H9 (cell line): ENCODE measurements around the gene CABP7. TPM values are rescaled to one million over a fixed set of nuclear protein-coding genes. Genes with fewer than 3 reads are reported as not detected.

Source experiments
- DNase-seq: peaks from one replicate; pipeline ENCODE4 v3.0.0-alpha.2; 2017
- H2AFZ ChIP-seq: one replicate; pipeline ENCODE4 v1.6.1; 2013; ENCODE audit warnings: mild to moderate bottlenecking, low read length, control low read depth, moderate library complexity
- H2AK5ac ChIP-seq: 2 replicates; pipeline ENCODE4 v1.6.1; 2013; ENCODE audit warnings: low read length, control low read depth, mixed read lengths; ENCODE audit not compliant: insufficient read length
- H2BK120ac ChIP-seq: one replicate; pipeline ENCODE4 v1.6.1; 2013; ENCODE audit warnings: low read depth, mild to moderate bottlenecking, low read length, control low read depth, inconsistent platforms; ENCODE audit not compliant: poor library complexity, severe bottlenecking
- H2BK12ac ChIP-seq: 2 replicates; pipeline ENCODE4 v1.6.1; 2013; ENCODE audit warnings: low read length, control low read depth, mixed read lengths, low read depth; ENCODE audit not compliant: insufficient read length
- H2BK15ac ChIP-seq: 2 replicates; pipeline ENCODE4 v1.6.1; 2013; ENCODE audit warnings: low read depth, low read length, control low read depth
- H2BK20ac ChIP-seq: one replicate; pipeline ENCODE4 v1.6.1; 2013; ENCODE audit warnings: low read depth, mild to moderate bottlenecking, low read length, control low read depth, inconsistent platforms; ENCODE audit not compliant: poor library complexity, severe bottlenecking
- H2BK5ac ChIP-seq: 2 replicates; pipeline ENCODE4 v1.6.1; 2013; ENCODE audit warnings: low read length, control low read depth, mixed read lengths; ENCODE audit not compliant: insufficient read length
- H3K14ac ChIP-seq: 2 replicates; pipeline ENCODE4 v1.6.1; 2013; ENCODE audit warnings: low read length, control low read depth; ENCODE audit not compliant: insufficient read depth
- H3K18ac ChIP-seq: 2 replicates; pipeline ENCODE4 v1.6.1; 2013; ENCODE audit warnings: low read depth, mild to moderate bottlenecking, mixed read lengths, low read length, control low read depth; ENCODE audit not compliant: insufficient read length
- H3K23ac ChIP-seq: 2 replicates; pipeline ENCODE4 v1.6.1; 2013; ENCODE audit warnings: low read length, control low read depth, mixed read lengths, low read depth; ENCODE audit not compliant: insufficient read length
- H3K23me2 ChIP-seq: 2 replicates; pipeline ENCODE4 v1.6.1; 2013; ENCODE audit warnings: low read depth, mild to moderate bottlenecking, mixed read lengths, low read length, control low read depth; ENCODE audit not compliant: insufficient read length, poor library complexity, severe bottlenecking
- H3K27ac ChIP-seq: 2 replicates; pipeline ENCODE4 v1.5.1; 2013; ENCODE audit warnings: low read length, control low read depth, mixed read lengths, low read depth; ENCODE audit not compliant: insufficient read length
- H3K27me3 ChIP-seq: 2 replicates; pipeline ENCODE4 v1.6.1; 2013; ENCODE audit warnings: low read length, control low read depth, inconsistent platforms; ENCODE audit not compliant: insufficient read depth
- H3K4ac ChIP-seq: 2 replicates; pipeline ENCODE4 v1.6.1; 2013; ENCODE audit warnings: low read depth, mild to moderate bottlenecking, control low read depth, inconsistent platforms, low read length, moderate library complexity
- H3K4me1 ChIP-seq: 2 replicates; pipeline ENCODE4 v1.6.1; 2013; ENCODE audit warnings: low read length, control low read depth, inconsistent platforms; ENCODE audit not compliant: insufficient read depth
- H3K4me2 ChIP-seq: 2 replicates; pipeline ENCODE4 v1.6.1; 2013; ENCODE audit warnings: low read length, control low read depth, mixed read lengths; ENCODE audit not compliant: insufficient read length, insufficient read depth
- H3K56ac ChIP-seq: 2 replicates; pipeline ENCODE4 v1.6.1; 2013; ENCODE audit warnings: low read depth, mild to moderate bottlenecking, mixed read lengths, low read length, control low read depth; ENCODE audit not compliant: insufficient read length
- H3K79me1 ChIP-seq: 2 replicates; pipeline ENCODE4 v1.6.1; 2013; ENCODE audit warnings: low read depth, mild to moderate bottlenecking, moderate library complexity, low read length, control low read depth, inconsistent platforms; ENCODE audit not compliant: insufficient read depth, poor library complexity, severe bottlenecking
- H3K79me2 ChIP-seq: 2 replicates; pipeline ENCODE4 v1.6.1; 2013; ENCODE audit warnings: low read length, control low read depth, inconsistent platforms; ENCODE audit not compliant: insufficient read depth
- H3K9ac ChIP-seq: 2 replicates; pipeline ENCODE4 v1.6.1; 2013; ENCODE audit warnings: low read length, control low read depth, mixed read lengths; ENCODE audit not compliant: insufficient read length; ENCODE audit errors: extremely low read depth
- H3K9me3 ChIP-seq: one replicate; pipeline ENCODE4 v1.6.1; 2013; ENCODE audit warnings: low read depth, low read length, inconsistent platforms; ENCODE audit not compliant: control insufficient read depth
- H3T11ph ChIP-seq: one replicate; pipeline ENCODE4 v1.6.1; 2013; ENCODE audit warnings: mild to moderate bottlenecking, low read length, control low read depth, inconsistent platforms
- H4K20me1 ChIP-seq: one replicate; pipeline ENCODE4 v1.6.1; 2013; ENCODE audit not compliant: control insufficient read depth, insufficient read length, insufficient read depth
- H4K5ac ChIP-seq: 2 replicates; pipeline ENCODE4 v1.6.1; 2013; ENCODE audit warnings: low read depth, mild to moderate bottlenecking, mixed read lengths, low read length, control low read depth; ENCODE audit not compliant: insufficient read length
- H4K8ac ChIP-seq: replicated peaks from 2 replicates; pipeline ENCODE4 v1.6.1; 2013; ENCODE audit warnings: low read length, control low read depth, mixed read lengths, low read depth; ENCODE audit not compliant: insufficient read length
- H4K91ac ChIP-seq: 2 replicates; pipeline ENCODE4 v1.6.1; 2013; ENCODE audit warnings: low read depth, mild to moderate bottlenecking, moderate library complexity, mixed read lengths, low read length, control low read depth; ENCODE audit not compliant: insufficient read length
- H3K27ac Mint-ChIP-seq, 3 experiments: 2 replicates in 2 of 3; 3 replicates in 1 of 3; pipeline ENCODE4 v1.8.0; 2020 to 2021; ENCODE audit warnings: mixed read lengths in 3 of 3, mild to moderate bottlenecking in 1 of 3, moderate library complexity in 1 of 3
- H3K27me3 Mint-ChIP-seq: 2 replicates; pipeline ENCODE4 v1.8.0; 2021; ENCODE audit warnings: low read depth, mild to moderate bottlenecking, moderate library complexity, mixed read lengths
- H3K36me3 Mint-ChIP-seq, 3 experiments: 2 replicates in 2 of 3; 3 replicates in 1 of 3; pipeline ENCODE4 v1.8.0; 2020 to 2021; ENCODE audit warnings: low read depth in 3 of 3, mixed read lengths in 3 of 3; ENCODE audit not compliant: insufficient read depth in 1 of 3
- H3K4me1 Mint-ChIP-seq, 2 experiments: 2 replicates each; pipeline ENCODE4 v1.8.0; 2020; ENCODE audit warnings: mixed read lengths in 2 of 2
- H3K4me3 Mint-ChIP-seq, 2 experiments: 2 replicates in 1 of 2; 3 replicates in 1 of 2; pipeline ENCODE4 v1.8.0; 2020 to 2021; ENCODE audit warnings: mild to moderate bottlenecking in 2 of 2, mixed read lengths in 2 of 2, moderate library complexity in 1 of 2
- H3K9me3 Mint-ChIP-seq, 2 experiments: 2 replicates in 1 of 2; 3 replicates in 1 of 2; pipeline ENCODE4 v1.8.0; 2020; ENCODE audit warnings: mild to moderate bottlenecking in 2 of 2, mixed read lengths in 2 of 2, moderate library complexity in 1 of 2
- CTCF ChIP-seq: fragments of 200-600 bp; sonication (generic); conservative IDR thresholded peaks from 3 replicates; pipeline ENCODE4 v1.8.0; 2021; ENCODE audit warnings: antibody characterized with exemption, mild to moderate bottlenecking
- WGBS: extraction: QIAGEN DNeasy Blood & Tissue Kit; methylation state at CpG from one replicate; pipeline ENCODE4 v1.1.7; 2013; ENCODE audit warnings: missing lambda C conversion rate, low lambda C conversion rate, mixed read lengths; ENCODE audit not compliant: insufficient read length; ENCODE audit errors: extremely low coverage; 5-methylcytosine and 5-hydroxymethylcytosine counted together
- total RNA-seq: library from RNA; stranded (reverse); gene quantifications from 2 replicates; pipeline ENCODE4 v1.2.1, GENCODE V29; 2021

CABP7 gene
- total RNA-seq, 1 experiment from 2014 or later: 0.83 TPM

DNA sequence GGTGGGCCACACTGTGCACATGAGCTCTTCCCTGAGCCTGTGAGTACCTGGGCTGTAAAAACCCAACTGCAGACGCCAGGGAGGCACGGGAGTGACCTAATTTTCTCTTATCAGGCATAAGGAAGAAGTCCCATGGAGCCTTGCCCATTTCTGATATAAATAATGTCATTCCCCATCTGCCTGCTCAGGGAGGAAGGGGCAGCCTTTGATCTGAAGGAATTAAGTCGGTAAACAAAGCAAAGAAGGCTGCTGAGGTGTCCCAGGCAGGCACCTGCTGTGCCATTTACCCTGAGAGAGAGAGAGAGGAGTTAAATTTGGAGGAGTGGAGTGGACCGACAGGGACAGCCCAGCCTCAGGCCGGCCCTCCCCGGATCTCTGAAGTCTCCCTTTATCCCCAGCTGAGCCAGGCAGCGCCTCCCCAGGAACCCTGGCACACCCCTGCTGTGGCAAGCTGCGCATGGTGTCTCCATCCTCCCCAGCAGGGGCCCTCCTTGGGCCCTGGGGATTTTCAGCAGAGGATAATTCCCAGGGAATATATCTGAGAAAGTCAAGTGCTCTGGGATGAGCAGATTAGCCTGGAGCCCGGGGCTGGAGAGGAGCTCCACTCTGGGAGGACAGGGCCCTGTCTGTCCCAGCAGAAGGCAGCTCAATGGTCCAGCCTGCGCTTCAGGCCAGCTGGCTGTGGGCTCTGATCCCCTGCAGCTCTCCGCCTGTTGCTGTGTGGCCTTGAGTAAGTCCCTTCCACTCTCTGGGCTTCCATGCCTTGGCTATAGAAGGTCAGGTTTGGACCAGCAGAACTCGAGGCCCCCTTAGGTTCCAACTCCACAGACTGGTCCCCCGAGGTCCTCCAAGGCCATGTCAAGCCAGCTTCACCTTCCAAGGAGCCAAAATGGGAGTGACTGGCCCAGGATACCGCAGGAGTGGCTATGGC lies 17.5 kb upstream of the CABP7 start:
- H3K18ac ChIP-seq: no peak overlapping the region
- H4K91ac ChIP-seq: no peak overlapping the region
- H3K27me3 ChIP-seq: no peaks in the 10 kb centered on the region; the same call in 1 of the 2 replicates
- no peak overlapping the region for H2AFZ ChIP-seq
- no peak overlapping the region for H2BK15ac ChIP-seq
- H3K79me1 ChIP-seq: no peaks in the 10 kb centered on the region
- H4K5ac ChIP-seq: no peak overlapping the region
- H4K20me1 ChIP-seq: no peaks in the 10 kb centered on the region
- no peak overlapping the region for H3K27ac Mint-ChIP-seq
- no peak overlapping the region; the same call in 1 of the 2 replicates for H3K14ac ChIP-seq
- no peaks in the 10 kb centered on the region for H3K9me3 ChIP-seq
- peaks cover 41 to 62% of the 10 kb centered on the region in 2 experiments for H3K4me1 Mint-ChIP-seq
- H4K8ac ChIP-seq: no peak overlapping the region
- H3K9me3 Mint-ChIP-seq: no peaks in the 10 kb centered on the region
- H2BK12ac ChIP-seq: no peak overlapping the region
- peaks cover 6% of the 10 kb centered on the region; the same call in 1 of the 2 replicates for H3K4me1 ChIP-seq
- H3K79me2 ChIP-seq: no peaks in the 10 kb centered on the region
- no CpG with 5 or more reads among the region's 14 CpGs for WGBS
- no peak overlapping the region for H2AK5ac ChIP-seq
- no peak overlapping the region for H3K9ac ChIP-seq
- H2BK120ac ChIP-seq: no peak overlapping the region
- peaks cover 79% of the 10 kb centered on the region for H3K27me3 Mint-ChIP-seq
- peaks cover 9% of the 10 kb centered on the region for H3K23me2 ChIP-seq
- DNase-seq: no peak
- H3K27ac ChIP-seq: no peak overlapping the region
- peak overlapping the region in 1 of 2 experiments; percentile 61; a peak in 2 of 5 replicates for H3K4me3 Mint-ChIP-seq
- H3K4me2 ChIP-seq: no peak overlapping the region
- H3K36me3 Mint-ChIP-seq: peaks cover 0 to under 1% (median 0%) of the 10 kb centered on the region in 3 experiments; a peak in 2 of 7 replicates
- no peak overlapping the region for H3T11ph ChIP-seq
- H2BK20ac ChIP-seq: no peak overlapping the region
- no peak overlapping the region for H3K56ac ChIP-seq
- no peak for TF ChIP-seq CTCF
- H3K23ac ChIP-seq: no peak overlapping the region
- no peak overlapping the region for H3K4ac ChIP-seq
- H2BK5ac ChIP-seq: no peak overlapping the region
